Hepatic stellate cell (primary cell): ENCODE measurements around the gene TYSND1.
"Not testable (repeated sequence)": the region's sequence is repeated elsewhere in the genome, so short reads cannot be mapped to it uniquely, and the experiment has no call there.

Experiments used
- DNase-seq: peaks from one replicate; pipeline ENCODE4 v3.0.0; 2011; ENCODE audit warnings: low spot score

Gene TYSND1

GRCh38 chr10:70146489-70147258, at the start of gene TYSND1:
Gene TYSND1, minus strand, starts transcription at chr10:70146700. Its CDS starts 114 bp downstream, at chr10:70146586.
- DNase-seq = peak; percentile 99

DNA sequence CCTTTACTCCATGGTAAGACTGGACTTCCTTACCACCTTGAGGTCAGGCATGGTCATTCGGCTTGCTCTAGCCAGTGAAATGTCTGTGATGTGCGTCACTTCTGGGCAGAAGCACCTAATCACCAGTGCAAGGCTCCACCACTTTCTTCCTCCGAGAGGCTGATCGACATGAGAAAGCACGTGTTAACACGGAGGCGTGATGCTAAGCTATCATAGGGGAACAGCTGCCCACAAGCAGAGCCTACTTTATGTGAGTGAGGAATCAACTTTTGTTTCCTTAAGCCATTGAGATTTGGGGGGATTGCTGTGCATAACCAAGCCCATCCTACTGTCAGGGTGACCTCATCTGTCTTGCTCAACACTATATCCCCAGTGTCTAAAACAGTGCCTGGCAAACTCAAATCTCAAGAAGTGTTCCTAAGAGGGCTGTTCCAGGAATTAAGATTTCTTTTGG, 46.9 kb upstream of the TYSND1 start:
- DNase-seq = no peak

- no peak for DNase-seq
Observed at GRCh38 chr10:70192326-70192968, 45.9 kb upstream of the TYSND1 start.

GRCh38 chr10:70191972-70192305, 45.4 kb upstream of the TYSND1 start:
- peak; percentile 67 for DNase-seq

GRCh38 chr10:70191161-70191971, 44.9 kb upstream of the TYSND1 start:
- DNase-seq = no peak

DNA sequence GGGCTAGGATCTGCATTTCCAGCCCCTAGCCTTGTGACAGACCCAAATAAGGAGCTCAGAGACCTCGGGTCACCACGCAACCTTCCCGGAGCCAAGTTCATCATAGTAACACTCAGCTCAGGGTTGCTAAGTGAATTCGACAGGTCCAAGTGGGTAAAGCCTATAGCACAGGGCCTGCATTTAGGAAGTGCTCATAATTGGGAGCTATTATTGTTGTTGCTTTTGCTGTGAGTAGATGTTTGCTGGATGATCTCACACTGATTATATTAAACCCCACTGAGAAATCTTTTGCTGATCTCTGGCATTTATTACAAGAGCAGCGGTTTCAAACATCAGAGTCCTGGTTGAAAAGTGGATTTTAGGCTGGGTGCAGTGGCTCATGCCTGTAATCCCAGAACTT, 44.1 kb upstream of the TYSND1 start:
- DNase-seq = no peak

DNA sequence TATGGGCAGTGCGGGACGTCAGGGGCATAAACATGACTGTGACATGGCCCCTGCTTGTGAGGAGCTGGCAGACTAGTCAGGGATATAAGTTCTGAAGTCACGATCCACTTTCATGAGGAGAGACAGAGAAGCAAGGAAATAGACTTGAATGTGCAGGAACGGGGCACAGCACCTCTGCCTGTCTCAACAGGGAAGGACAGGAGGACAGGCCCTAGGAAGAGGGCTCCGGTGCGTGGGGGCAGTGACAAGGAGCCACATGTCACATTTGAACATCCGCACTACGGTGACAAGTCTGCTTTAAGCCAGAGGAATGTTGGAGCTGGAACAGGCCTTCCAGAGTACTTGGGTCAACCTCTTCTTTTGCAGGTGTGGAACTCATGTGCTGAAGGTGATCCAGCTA, 43.6 kb upstream of the TYSND1 start:
- DNase-seq = no peak

DNA sequence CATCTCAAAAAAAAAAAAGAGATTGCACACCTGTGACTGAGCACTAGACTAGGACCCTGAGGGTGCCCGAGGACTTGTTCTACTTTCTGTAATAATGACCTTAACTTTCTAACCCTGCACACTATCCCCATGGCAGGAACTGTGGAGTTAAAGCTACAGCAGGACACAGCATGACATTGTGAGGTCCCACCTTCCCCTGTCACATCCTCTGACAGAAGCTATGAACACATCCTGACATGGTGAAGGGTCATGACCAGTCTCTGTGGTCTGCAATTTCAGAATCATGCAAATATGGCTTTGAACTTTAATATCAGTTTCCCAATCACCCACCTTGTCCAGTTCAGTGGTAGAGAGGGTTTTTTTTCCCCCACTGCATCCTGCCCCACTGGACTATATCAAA, 42.3 kb upstream of the TYSND1 start:
- DNase-seq = no peak

GRCh38 chr10:70186571-70186970, 40.1 kb upstream of the TYSND1 start:
- DNase-seq = no peak

DNA sequence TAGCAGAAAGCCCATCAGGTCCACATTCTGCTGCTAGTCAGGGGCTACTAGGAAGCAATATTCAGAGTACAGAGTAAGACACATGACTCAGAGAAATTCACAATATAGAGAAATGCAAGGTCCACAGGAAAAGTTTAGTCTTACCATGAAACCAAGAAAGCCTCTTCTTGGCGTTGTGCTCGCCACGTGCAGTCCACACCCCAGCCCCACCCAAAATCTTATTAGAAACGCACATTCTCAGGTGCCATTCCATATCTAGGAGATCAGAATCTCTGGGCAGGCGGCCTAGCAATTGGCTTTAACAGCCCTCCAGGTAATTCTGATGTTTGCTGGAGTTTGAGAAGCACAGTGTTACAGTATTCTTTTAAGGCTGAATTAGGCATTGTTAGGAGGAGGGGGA, 39.6 kb upstream of the TYSND1 start:
- no peak for DNase-seq

DNA sequence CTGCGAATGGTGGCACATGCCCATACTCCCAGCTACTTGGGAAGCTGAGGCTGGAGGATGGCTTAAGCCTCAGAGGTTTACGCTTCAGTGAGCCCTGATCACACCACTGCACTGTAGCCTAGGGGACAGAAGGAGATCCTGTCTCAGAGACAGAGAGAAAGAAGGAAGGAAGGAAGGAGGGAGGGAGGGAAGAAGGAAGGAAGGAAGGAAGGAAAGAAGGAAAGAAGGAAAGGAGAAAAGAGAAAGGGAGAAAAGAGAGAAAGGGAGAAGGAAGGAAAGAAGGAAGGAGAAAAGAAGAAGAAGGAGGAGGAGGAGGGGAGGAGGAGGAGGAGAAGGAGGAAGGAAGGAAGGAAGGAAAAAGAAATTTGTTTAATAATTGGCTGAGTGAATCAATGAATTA, 36.8 kb upstream of the TYSND1 start:
- DNase-seq = no peak

DNA sequence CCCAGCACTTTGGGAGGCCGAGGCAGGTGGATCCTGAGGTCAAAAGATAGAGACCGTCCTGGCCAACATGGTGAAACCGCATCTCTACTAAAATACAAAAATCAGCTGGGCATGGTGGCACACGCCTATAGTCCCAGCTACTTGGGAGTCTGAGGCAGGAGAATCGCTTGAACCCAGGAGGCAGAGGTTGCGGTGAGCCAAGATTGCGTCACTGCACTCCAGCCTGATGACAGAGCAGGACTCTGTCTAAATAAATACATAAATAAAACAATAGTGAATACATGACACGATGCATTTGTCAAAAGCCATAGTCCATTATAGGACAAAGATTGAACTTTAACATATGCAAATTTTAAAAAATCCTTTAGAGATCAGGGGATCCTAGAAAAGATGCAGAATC, 32.7 kb upstream of the TYSND1 start:
- DNase-seq = not testable (repeated sequence)

DNA sequence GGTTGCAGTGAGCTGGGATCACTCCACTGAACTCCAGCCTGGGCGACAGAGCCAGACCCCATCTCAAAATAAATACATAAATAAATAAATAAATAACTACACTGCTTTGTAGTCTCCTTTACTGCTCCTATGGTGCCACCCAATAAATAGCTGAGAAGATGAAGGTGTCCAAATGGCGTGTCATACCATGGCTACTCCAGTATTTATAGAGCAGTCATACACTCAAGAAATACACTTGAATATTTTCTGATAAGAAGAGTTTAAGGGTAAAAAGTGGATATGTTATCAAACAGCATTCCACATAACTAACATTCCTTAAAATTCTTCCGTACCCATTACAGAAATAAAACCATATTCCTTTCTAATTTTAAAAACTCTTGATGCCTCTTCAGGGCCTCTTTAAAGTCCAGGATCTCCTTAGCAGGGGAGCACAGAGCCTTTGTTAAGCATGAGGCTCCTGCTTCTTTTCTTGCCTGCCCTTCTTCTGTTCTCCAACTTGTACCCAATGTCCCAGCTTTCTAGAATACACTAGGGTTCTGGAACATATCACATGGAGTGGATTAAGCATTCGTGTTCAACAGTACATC, 31.7 kb upstream of the TYSND1 start:
- no peak for DNase-seq

DNA sequence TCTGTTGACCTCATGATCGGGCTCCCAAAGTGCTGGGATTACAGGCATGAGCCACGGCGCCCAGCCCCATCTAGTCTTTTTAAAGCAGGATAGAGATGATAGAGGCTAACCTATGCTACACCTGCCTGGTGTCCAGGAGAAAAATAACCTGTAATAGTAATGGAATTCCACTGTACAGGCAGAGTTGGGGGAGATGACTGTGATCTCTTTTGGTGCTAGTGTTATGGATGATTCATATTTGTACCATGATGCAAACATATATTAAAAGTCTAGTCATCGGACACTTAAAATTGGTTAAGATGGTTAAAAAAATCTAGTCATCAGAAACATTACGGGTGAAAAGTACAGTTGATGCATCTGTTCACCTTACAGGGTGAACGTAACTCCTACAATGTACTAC, 29.9 kb upstream of the TYSND1 start:
- no peak for DNase-seq

DNA sequence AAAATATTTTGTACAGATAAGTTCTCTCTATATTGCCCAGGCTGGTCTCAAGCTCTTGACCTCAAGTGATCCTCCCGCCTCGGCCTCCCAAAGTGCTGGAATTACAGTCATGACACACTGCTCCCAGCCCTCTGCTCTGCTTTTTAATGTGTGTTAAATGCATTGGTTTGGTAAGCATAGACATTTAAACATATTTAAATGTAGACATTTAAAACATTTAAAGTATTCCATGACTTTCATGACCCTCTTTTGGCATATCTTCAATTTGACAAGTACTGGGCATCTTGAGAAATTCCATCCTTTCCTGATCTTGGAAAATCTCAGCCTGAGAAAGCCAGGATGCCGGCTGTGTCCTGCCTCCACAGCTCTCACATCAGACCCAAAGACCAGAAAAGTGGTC, 29.0 kb upstream of the TYSND1 start:
- DNase-seq = no peak

DNA sequence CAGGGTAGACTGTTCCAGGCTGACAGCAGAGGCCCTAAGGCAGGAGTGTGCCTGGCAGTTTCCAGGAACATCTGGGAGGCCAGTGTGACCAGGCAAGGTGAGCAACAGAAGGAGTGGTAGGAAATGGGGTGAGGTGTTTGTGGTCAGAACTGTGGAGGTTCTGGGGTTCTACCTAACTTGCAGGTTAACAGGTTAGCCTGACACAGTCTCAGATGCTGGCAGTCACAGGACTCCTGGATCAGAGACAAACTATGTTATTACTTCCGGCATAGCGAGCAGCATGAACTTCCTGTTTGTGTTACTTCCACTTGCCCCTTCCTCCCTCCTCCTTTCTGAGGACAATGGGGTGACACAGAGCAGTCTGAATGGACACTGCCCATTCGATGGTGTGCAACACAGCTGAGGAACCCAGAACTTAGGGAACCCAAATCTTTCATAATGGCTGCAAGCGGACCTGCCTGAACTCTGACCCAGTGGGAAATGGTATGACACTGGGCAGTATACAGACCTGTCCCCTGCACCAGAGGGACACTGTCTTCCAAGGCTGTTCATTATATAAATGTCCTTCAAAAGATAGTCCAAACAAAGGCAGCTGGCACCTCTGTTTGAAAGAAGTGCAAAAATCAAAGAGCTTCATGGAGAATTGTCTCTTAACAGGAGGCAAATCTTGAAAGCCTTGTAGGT, 27.7 kb upstream of the TYSND1 start:
- no peak for DNase-seq

DNA sequence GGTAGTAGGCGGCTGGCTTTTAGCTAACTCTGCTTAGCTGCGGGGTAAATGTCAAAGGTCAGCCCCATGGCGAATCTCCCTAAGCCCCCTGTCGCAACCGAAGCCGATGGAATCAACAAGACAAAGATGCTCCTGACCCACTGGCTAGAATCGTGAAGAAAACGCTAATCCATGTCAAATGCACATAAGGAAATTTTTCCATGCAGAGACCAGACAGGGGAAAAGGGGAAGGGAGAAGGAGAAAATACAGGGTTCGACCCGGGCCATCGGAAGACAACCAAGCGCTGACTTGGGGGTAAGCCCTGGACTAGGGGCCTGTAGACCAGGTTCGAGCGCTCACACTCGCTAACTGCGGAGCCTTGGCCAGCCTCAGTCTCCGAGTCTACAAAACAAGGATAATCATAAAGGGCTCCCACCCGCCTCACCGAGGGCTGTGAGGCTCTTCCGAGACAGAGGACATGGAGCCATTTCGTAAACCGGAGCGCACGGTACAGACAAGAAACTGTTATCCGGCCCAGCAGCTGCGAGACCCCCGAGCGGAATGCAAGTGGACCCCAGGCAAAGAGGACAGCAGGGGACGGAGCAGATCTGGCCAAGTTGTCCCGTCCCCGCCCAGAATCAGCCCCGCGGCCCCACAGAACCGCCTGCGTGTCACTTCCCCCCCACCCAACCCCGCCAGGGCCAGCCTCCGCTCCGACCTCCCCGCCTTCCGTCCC, 23.3 kb upstream of the TYSND1 start:
- peak; percentile 41 for DNase-seq

DNA sequence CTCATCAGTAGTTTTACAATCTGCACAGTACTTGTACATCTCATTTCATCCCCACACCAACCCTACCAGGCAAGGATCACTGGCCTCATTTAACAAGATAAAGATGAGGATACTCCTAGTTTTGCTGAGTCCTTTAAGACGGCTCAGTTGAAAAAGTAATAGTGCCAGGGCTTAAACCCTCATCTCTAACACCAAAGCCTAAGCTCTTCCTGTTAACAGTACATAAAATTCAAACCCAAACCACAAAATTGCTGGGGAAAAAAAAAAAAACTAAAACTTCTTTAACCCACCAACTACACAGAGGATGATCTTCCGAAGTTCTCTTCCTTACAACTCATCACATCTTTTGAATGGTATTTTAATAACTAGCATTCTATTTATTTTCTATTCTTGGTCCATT, 22.5 kb upstream of the TYSND1 start:
- no peak for DNase-seq

DNA sequence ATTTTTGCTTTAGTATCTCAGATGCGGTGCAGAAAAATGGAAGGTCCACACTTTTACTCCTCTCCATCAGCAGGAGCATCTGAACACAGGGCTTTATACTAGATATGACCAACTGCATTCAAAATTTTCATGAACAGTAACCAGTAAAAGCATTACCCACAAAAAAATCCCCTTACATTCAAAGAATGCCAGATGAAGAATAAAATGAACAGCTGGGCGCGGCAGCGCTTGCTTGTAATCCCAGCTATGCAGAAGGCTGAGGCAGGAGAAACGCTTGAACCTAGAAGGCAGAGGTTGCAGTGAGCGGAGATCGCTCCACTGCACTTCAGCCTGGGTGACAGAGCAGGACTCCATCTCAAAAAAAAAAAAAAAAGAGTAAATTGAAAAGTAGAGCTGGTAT, 20.7 kb upstream of the TYSND1 start:
- DNase-seq = no peak

- DNase-seq = no peak
Observed at GRCh38 chr10:70166394-70166793, 19.9 kb upstream of the TYSND1 start.

GRCh38 chr10:70164163-70164562, 17.7 kb upstream of the TYSND1 start:
- no peak for DNase-seq
